ENCODE results near the gene SPATA2.

SPATA2 gene

DNA sequence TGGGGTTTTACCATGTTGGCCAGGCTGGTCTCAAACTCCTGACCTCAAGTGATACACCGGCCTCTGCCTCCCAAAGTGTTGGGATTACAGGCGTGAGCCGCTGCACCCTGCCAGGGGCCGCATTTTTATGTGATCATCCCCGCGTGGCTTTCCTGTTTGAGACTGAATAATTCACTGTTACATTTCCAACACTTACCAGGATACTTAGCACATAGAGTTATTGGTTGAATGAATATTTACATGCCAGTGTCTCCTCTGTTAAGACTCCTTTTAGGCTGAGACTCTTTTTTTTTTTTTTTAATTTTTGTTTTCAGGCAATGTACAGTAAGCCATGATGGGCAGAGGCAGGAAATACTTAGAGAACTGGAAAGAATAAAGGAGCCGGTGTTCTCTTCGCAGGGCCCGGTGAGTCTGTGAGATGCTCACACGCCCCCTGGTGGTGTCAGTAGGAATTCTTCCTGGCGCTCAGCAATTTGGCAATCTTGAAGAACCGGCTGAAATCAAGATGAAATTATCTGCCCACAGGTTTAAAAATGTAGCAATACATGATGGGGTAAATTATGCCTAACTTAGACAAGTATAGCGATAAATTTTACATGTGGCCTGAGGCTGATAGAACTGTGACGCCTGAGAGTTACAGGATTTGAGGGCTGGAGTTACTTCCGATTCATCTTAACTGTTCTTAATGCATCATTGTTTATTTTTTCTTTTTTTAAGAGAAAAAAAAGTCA is 13.2 kb upstream of the SPATA2 start:
- DNase-seq = peak; percentile 76 to 79

DNA sequence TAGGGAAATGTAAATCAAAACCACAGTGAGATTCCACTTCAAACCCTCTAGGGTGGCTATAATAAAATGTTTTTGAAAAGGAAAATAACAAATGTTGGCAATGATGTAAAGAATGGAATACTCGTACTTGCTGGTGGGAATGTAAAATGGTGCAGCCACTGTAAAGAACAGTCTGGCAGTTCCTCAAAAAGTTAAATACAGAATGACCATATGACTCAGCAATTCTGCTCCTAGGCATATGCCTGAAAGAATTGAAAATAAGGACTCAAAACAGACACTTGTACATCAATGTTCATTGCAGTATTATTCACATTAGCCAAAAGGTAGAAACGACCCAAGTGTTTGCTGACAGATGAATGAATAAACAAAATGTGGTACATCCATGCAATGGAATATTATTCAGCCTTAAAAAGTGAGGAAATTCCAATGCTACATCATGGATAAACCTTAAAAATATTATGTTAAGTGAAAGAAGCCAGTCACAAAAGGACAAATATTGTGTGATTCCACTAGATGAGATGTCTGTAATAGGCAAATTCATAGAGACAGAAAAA is 10.6 kb upstream of the SPATA2 start:
- DNase-seq = no peak

DNA sequence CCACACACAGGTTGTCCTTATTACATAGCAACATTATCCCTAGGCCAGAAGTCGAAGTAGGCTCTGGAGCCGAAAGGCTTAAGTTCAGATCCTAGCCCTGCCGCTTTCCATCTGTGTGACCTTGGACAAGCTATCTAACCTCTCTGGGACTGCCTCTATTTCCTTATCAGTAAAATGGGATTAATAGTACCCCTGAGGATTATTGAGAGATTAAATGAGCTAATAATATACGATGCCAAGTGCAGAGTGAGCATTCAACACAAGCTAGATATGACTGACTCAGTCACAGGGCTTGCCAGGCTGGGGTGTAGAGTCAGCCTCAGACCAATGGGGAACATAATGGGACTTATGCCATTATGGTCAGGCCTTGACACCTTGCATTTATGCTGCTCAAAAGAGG is 8.9 kb upstream of the SPATA2 start:
- no peak for DNase-seq

DNA sequence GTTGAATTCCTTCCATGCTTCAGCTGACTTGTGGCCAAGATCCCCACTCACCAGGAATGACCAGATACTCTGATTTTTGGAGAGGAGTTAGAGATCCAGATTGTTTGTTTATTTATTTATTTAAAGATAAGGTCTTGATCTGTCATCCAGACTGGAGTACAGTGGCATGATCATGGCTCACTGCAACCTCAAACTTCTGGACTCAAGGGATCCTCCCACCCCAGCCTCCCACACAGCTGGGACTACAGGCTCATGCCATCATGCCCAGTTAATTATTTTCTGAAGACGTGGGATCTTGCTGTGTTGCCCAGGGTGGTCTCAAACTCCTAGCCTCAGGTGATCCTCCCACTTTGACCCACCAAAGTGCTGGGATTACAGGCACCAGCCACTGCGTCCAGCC is 4.1 kb upstream of the SPATA2 start:
- DNase-seq = no peak

DNA sequence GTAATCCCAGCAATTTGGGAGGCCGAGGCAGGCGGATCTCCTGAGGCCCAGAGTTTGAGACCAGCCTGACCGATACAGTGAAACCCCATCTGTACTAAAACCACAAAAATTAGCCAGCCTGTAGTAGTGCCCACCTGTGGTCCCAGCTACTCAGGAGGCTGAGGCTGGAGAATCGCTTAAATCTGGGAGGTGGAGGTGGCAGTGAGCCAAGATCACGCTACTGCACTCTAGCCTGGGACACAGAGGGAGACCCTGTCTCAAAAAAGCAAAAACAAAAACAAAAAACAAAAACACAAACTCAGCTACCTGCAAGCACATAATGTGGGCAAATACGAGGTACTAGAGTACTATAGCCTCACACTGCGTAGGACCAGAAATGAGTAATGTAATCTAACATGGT is 3.7 kb upstream of the SPATA2 start:
- no peak for DNase-seq

DNA sequence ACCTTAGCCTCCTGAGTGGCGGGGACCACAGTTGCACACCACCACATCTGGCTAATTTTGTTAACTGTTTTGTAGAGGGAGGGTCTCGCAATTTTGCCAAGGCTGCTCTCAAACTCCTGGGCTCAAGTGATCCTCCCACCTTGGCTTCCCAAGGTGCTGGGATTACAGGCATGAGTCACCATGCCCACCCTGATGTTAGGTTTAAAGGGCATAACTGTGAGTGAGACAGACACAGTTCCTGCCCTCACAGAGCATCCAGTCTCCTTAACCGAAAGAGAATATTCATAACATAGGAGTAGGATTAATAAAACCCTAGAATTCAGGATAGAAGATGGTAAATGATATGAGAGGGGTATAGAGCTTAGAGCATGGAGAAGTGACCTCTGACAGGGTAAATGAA is 3.1 kb upstream of the SPATA2 start:
- DNase-seq = no peak

DNA sequence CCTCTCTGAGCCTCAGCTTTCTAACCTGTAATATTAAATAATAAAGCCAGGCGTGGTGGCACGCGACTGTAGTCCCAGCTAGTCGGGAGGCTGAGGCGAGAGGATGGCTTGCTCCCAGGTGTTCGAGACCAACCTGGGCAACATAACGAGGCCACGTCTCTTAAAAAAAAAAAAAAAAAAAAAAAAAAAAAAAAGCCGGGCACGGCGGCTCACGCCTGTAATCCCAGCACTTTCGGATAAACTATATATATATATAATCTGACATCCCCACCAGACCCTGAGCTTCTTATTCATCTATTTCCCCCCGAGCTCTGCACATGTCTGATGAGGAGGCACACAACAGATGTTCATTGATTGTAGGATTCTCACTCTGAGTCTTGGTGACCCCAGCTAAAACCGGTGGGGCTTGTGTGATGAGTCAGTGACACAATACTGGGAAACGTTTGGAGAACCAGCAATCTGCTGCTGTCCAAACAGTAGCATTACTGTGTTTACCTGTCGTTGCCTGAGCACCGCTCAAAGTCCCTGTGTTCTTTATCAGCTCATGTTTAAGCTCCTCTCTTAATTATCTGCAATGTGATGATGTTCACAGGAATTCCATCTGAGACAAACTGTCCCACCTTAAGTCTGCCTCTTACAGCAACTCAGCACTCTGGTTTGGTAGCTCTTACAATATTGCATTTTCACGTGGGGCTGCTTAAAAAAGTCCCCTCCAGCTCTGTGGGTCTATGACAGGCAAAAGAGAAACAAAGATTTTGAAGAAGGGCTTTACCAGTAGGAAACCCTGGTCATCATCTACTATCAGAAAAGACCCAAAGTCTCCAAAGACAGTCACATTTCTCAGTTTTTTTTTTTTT is 1.0 kb upstream of the SPATA2 start:
- DNase-seq = no peak

DNA sequence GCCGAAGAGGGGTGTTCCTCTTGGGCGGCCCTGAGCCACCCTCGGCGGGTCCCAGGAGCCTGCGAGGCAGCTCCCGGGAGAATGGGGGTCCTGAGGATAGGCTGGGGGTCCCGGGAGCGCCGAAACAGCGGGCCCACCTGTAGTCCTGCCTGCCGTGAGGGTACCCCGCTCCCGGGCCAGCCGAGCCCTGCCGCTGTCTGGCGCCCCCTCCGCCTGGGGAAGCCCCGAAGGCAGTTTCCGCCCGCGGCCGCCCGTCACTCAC is 280 bp downstream of the SPATA2 start:
- DNase-seq = no peak

DNA sequence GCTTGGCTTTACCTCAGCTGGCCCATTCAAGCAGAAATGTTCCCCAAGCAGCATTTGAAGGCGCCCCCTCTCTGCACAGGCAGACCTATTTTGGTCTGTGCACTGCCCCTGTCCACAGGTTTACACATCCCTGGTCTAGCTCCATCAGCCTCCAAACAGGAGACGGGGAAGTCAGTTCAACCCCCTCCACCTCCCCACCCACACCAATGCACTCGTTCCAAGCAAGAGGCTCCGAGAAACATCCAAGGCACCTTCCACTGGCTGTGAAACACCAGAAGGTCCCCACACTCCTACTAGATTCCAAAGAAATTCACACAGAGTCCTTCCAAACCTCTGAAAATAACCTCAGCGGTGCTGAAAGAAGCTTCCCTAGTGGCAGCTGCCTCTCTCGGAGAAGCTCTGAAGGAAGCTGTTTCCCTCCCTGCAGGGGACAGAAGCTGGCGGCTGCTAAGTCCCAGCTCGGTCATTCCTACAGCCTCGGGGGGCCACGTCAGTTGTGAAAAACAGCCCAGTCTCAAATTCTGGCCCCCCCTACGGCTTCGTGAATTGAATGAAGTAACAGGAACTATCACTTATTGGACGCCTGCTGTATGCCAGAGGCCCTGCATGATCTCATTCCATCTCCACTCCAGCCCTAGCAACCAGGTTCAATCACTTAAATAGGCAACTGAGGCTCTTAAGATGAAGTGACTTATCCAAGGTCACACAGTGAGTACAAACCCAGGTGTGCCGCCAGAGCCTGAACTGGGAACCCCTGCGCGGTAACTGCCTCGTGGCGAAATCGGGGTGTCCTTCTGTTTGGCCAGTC is 815 bp downstream of the SPATA2 start:
- DNase-seq = no peak

DNA sequence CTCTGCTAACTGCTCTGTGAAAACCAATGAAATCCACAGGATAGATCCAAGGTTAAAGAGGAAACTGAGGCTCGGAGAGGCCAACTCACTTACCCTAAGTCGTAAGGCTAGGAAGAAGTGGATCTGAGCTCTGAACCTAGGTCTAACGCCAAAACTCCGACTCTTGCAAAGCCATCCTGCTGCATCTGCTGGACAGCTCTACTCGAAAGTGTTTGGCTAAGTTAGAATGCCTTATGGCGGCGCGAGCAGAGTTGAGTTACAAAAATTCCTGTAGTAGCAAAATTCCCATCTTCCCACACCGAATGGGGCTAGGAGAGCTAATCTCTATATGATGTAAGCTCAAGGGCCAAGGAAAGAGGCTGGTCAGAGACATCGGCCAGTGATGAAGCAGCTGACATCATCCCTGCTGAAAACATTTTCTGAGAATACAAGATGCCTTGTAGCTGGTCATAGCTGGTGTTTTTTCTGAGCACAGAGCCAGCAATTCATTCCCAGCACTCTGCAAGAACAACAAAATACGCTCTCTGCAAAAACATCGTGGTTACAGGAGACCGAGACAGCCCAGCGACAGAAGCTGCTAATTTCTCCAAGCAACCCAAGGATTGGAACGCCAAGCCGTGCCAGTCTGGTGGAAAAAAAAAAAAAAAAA is 1.8 kb downstream of the SPATA2 start:
- DNase-seq = no peak

DNA sequence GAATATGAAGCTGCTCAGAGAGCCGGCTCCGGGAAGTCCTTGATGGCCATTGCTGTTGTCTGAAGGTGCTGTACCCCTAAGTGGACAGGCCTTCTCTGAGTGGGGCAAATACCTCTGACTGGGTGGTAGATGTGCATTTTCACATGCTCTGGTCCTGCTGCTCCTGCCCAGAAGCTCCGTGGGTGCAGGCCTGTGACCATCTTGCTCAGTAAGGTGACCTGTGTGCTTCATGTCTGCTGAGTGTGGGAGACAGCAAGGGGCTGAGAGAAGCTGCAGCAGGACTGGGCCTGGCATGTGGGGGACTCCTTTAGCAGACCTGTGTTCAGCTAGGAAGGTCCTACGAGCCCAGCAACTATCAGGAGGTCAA is 5.0 kb downstream of the SPATA2 start:
- DNase-seq = no peak

DNA sequence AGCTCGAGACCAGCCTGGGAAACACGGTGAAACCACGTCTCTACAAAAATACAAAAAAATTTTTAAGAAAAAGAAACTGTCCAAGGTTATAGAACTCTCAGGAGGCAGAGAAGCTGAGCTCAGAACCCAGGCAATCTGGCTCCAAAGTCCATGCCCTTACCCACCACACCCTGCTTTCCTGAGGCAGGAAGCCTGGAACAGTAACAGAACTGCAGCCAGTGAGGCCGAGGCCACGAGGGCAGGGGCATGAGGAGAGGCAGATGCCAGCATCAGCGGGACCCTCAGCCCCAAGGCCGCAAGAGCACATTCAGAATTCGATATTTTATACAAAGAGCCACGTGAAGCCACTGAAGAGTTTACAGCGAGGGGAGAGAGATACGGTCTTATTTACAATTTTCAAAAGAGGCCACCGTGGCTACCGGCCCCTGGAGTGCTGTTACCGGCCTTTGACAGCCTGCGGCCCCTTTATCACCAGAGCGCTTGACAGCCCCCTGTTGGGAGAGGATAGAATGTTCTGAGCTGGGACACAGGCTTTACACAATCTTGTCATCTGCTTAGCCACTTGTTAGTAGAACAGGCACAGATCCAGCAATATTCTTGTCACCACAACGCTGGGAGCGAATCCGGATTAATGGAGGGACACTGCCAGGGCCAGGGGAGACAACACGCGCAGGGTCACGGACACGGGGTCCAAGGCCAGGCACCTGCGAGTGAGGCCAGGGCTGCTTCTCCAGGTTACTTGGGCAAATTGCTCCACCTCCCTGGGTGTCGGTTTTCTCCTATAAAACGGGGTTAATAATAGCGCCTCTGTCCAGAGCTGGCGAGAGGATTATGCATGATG is 5.6 kb downstream of the SPATA2 start:
- DNase-seq = no peak

DNA sequence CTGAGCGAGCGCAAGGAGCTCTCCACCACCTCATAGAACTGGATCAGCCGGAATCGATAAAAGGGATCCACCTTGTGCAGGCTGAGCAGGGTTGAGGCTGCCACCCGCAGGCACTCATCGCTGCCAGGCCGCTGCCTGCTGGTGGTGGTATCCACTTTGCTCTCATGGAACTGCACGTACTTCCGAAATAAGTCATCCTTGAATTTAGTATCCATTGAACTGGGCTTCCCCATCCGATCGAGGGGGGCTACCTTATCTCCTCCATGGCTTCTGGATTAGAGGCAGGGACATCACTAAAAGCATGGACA is 7.1 kb downstream of the SPATA2 start:
- DNase-seq = no peak

DNA sequence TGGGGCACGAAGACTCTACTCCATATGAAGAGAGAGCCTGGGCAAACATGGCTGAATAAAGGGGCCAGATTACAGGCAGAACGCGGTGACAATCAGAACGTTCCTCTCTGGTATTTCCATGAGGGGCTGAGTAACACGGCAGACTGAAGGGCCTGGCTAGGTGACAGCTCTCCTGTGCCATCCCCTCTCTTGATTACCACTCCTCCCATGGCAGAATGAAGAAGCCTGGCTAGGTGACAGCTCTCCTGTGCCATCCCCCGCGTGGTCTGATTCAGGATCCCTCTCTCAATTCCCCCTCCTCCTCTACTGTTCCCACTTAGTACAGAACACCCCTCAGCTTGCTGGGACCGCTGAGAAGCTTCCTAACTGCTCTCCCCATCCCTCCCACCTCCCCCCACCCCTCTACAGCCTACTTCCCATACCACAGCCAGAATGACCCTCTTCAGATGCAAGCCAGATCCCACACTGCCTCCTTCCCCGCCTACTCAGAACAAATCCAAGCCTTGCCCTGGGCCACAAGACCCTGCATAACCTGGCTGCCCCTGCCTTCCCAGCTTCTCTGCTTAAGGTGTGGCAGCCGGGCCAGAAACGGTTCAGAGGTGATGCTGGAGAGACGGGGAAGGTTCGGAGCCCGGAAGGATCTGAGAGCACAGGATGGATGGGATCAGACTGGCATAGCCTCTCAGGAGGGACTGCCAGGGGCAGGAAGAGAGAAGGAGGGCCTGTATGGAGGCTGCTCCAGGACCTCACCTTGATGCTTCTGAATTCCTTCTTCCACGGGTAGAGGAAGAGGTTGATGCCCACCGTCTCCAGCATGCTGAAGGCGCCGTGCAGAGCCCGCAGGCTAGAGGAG is 7.7 kb downstream of the SPATA2 start:
- DNase-seq = no peak

DNA sequence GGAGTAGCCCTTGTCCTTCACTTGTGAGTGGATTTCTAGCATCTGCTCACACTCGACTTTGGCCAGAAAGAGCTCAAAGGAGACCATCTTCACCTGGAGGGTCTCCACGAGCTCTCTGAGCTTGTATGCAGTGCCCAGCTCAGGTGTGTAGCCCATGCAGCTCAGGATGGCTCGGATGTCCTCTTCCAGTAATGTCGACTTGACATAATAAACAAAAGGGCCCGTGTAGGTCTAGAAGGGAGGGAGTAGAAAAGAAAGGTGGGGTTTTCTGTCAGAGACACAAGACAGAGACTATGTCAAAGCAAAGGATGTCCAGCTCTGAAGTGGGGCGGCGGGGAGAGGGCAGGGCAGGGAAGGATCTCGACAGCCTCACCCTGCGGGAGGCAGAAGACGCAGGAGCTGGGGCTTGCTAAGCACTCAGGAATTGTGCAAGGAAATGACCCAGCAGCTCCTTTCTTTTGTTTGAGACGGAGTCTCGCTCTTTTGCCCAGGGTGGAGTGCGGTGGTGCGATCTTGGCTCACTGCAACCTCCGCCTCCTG is 8.6 kb downstream of the SPATA2 start:
- DNase-seq = no peak

DNA sequence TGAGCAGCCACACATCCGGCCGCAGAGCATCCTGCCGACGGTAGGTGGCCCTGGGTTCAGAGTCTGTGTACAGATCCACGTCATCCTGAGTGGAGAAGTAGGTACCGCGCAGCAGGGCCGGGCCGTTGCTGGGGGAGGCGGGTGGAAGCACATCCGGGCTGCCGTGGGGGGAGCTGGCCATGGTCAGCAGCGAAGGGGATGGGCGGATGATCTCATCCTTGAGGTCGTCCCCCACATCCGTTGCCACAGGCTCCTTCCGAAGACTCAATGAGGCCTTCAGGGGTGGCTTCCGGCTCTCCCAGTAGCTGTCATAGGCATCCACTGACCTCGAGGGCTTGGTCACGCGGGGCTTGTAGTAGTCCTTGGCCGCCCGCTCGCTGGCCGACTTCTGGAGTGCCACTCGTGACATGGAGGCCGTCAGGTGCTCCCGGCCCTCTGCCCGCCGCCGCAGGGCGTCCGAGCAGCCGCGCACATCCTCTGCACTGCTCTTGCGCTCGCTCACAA is 9.2 kb downstream of the SPATA2 start:
- no peak for DNase-seq

DNA sequence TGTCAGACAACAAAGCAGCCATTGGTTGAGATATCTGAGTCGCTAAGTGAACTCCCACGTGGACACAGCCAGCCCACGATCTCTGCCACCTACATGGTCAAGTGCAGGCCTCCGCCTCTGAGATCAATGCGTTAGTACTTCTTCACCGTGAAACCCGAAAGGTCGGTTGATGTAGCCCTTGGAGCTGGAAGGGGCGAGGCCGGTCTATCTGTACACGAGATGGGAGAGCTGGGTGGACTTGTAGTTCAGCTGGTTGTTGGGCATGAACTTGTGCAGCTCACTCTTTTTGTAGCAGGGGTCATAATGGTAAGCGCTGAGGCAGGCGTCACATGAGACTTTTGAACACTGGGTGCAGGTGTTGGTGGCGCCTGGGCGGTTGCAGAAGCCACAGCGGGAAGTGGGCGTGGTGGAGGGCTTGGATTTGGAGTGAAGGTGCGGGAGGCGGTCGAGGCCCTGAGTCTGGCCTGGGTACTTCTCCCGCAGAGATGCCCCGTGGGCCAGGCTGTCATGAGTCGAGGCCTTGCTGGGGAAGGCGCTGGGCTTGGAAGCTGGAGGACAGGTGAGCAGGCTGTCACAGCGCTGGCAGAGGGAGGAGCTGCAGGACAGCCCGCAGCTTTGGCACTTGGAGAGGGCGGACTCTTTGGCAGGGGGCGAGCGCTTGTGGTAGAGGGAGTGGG is 9.8 kb downstream of the SPATA2 start:
- no peak for DNase-seq

DNA sequence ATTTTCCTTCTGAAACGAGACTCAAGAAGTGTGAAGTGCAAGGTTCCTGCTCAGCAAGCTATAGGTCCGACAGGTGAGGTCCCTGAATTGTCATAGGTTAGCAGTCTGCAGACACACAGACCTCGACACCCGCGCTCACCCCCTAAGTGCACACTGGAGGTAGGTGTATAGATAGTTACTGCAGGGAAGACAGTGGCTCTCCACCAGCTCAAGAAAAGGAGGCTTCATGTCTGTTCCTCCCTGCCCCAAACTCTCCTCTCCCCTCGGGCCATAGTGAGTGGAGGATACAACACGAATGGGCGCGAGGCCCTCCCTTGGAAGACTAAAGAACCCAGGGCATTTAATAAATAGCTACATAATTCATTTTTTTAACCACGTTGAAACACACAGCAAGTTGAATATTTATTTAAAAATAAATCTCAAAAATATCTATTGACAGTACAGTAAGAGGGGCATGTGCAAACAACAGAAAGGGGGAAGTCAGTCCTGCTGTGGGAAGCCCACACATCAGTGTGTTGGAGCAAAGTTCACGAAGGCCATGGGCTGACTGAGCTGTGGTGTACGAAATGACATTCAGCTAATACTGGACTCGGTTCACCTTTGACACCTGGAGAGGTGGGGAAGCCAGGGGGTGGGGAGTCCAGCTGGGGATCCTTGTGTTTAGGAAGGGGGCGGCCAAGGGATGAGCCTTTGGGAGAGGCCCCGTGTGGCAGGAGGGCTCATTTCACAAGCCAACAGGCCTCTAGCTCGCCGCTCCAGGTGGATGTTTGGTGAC is 10.7 kb downstream of the SPATA2 start:
- no peak for DNase-seq

DNA sequence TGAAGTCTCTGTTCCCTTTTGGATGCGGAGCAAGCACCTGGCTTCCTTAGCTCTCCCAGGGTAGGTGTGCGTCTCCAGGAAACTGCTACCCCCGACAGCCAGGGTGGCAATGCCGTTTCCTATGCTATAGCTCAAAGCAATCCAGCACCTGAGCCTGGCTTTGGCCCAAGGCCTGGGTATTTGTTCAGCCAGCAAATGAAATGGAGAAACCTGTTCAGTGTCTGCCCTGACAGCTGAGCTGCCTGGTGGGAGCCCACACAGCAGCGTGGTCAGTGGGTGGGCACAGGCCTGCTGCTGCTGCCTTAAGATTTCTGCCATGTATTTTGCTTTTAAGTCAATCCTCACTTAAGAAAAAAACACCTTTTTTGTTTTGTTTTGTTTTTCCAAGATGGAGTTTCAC is 13.7 kb downstream of the SPATA2 start:
- no peak for DNase-seq
